Left ventricle myocardium inferior (tissue), 1 donor: ENCODE measurements around the gene CCDC30. TPM values are rescaled to one million over a fixed set of nuclear protein-coding genes. Genes with fewer than 3 reads are reported as not detected.

ENCODE experiments used
- DNase-seq: peaks from one replicate; pipeline ENCODE4 v3.0.0-alpha.2; 2020
- H3K27ac ChIP-seq: fragments of 200-600 bp; replicated peaks from 2 replicates; pipeline ENCODE4 v1.8.0; 2021
- H3K27me3 ChIP-seq: fragments of 200-600 bp; 2 replicates; pipeline ENCODE4 v1.8.0; 2021; ENCODE audit warnings: low read depth
- H3K36me3 ChIP-seq: fragments of 200-600 bp; 2 replicates; pipeline ENCODE4 v1.8.0; 2021
- H3K4me1 ChIP-seq: fragments of 200-600 bp; 2 replicates; pipeline ENCODE4 v1.8.0; 2021
- H3K4me3 ChIP-seq: fragments of 200-600 bp; 2 replicates; pipeline ENCODE4 v1.8.0; 2021; ENCODE audit warnings: mild to moderate bottlenecking, moderate library complexity
- H3K9me3 ChIP-seq: fragments of 200-600 bp; replicated peaks from 2 replicates; pipeline ENCODE4 v1.8.0; 2021
- CTCF ChIP-seq: fragments of 200-600 bp; IDR thresholded peaks from 2 replicates; pipeline ENCODE4 v1.8.0; 2021; ENCODE audit warnings: antibody characterized with exemption, mild to moderate bottlenecking, borderline replicate concordance
- intact Hi-C: fragments of 100-400 bp; cut with micrococcal nuclease; formaldehyde crosslinking; loops from one replicate; pipeline ENCODE4 v1.11.0; 2022
- total RNA-seq: library from RNA; stranded (reverse); fragmentation: NEBNext Ultra II Directional; extraction: Animal tissue kit (Norgen Biotek cat#: 25700); gene quantifications from one replicate; pipeline ENCODE4 v1.2.1, GENCODE V29; 2021
- donor health status: DM: no; HTN: yes; CAD: no; lungs with severe emphysema.

The CCDC30 gene
- total RNA-seq, 1 donor from 2014 or later = 2.2 TPM

GRCh38 chr1:42427240-42427639 lies 35.8 kb upstream of the CCDC30 start:
- Histone ChIP-seq H3K27me3 (no peaks in the 10 kb centered on the region), H3K4me1 (peaks cover 3% of the 10 kb centered on the region), H3K36me3 (no peaks in the 10 kb centered on the region), H3K27ac (no peak overlapping the region), H3K9me3 (no peaks in the 10 kb centered on the region), H3K4me3 (no peak overlapping the region)
- DNase-seq = no peak
- no peak for TF ChIP-seq CTCF
- intact Hi-C loops = no loop called here

- intact Hi-C loops = no loop called here
- Histone ChIP-seq H3K36me3 (no peaks in the 10 kb centered on the region), H3K9me3 (no peaks in the 10 kb centered on the region), H3K27me3 (no peaks in the 10 kb centered on the region), H3K27ac (no peak overlapping the region), H3K4me3 (no peak overlapping the region), H3K4me1 (peaks cover 10% of the 10 kb centered on the region)
- no peak for DNase-seq
- no peak for TF ChIP-seq CTCF
Measured at GRCh38 chr1:42429603-42430002, 33.5 kb upstream of the CCDC30 start.

- no peak for DNase-seq
- Histone ChIP-seq H3K36me3 (no peaks in the 10 kb centered on the region), H3K4me1 (peaks cover 10% of the 10 kb centered on the region), H3K27me3 (no peaks in the 10 kb centered on the region), H3K4me3 (no peak overlapping the region), H3K27ac (no peak overlapping the region), H3K9me3 (no peaks in the 10 kb centered on the region)
- TF ChIP-seq CTCF = no peak
- intact Hi-C loops = no loop called here
Measured at GRCh38 chr1:42430286-42431135, 32.6 kb upstream of the CCDC30 start.

- Histone ChIP-seq H3K36me3 (no peaks in the 10 kb centered on the region), H3K9me3 (no peaks in the 10 kb centered on the region), H3K4me1 (peaks cover 10% of the 10 kb centered on the region), H3K4me3 (no peak overlapping the region), H3K27ac (no peak overlapping the region), H3K27me3 (no peaks in the 10 kb centered on the region)
- intact Hi-C loops = no loop called here
- DNase-seq = no peak
- TF ChIP-seq CTCF = no peak
Measured at GRCh38 chr1:42431514-42431913, 31.6 kb upstream of the CCDC30 start.

- H3K27ac ChIP-seq = no peak overlapping the region
- H3K36me3 ChIP-seq = no peaks in the 10 kb centered on the region
- no peaks in the 10 kb centered on the region for H3K9me3 ChIP-seq
- peaks cover 10% of the 10 kb centered on the region for H3K4me1 ChIP-seq
- H3K4me3 ChIP-seq = no peak overlapping the region
- DNase-seq = no peak
- no peaks in the 10 kb centered on the region for H3K27me3 ChIP-seq
- intact Hi-C loops = no loop called here
- no peak for TF ChIP-seq CTCF
Measured at GRCh38 chr1:42432714-42433113, 30.4 kb upstream of the CCDC30 start.
